ENCODE measurements around the gene PPFIBP2.
"Not testable (repeated sequence)": the region's sequence is repeated elsewhere in the genome, so short reads cannot be mapped to it uniquely, and the experiment has no call there.

PPFIBP2 gene

GRCh38 chr11:7639643-7640025 lies 125.8 kb downstream of the PPFIBP2 start:
- no peak for DNase-seq

DNA sequence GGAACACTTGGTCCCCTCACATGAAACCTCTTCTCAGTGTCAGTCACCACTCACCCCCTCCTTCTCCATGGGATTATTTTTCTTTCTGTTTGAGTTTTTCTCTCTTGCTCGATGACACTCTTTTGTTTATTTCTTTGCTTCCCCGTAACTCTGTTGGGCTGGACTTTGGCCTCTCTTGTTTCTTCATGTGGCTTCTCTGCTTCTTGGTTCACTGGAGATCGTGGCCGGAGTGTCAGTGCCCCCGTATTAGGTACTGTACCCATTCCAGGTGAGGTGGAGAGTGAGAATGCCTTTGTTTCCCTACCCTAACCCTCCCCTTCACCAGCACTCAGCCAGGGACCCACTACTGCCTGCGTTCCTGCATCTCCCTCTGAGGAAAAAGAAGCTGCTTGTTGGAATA lies 127.0 kb downstream of the PPFIBP2 start:
- no peak for DNase-seq

DNA sequence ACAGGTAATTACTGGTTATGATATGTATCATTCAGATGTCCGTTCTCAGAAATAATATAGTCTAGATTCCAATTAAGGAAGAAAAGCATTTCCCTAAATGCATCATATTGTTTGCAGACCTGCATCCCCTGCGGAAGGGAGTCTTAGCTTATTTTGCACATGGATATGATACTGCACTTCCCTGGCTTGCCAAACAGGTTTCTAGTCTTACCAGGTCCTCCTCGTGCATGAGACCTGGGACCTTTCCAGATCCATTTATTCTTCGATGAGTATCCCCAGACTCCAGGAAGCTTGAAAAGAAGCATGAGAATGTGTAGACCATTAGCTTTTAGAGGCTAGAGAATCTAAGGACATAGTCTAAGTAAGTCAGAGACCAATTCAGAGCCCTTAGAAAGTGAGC lies 128.9 kb downstream of the PPFIBP2 start:
- DNase-seq = no peak

DNA sequence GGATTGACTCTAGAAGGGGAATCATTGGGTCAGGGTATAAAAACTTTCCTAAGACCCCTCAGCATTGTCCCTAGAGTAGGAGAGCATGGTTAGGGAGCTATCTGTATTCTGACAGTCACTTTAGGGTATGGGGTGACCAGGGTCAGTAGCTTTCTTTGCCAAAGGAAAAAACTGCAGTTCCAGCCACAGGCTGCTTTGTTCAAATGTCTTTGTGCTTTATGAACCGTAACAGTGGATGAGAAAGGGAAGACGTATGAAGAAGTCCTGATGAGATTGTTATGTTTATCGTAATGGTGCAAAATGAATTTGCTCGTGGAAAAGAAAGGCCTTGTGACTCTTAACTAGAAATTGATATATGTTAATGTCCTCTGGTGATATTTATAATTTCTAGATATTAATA lies 129.5 kb downstream of the PPFIBP2 start:
- no peak for DNase-seq

DNA sequence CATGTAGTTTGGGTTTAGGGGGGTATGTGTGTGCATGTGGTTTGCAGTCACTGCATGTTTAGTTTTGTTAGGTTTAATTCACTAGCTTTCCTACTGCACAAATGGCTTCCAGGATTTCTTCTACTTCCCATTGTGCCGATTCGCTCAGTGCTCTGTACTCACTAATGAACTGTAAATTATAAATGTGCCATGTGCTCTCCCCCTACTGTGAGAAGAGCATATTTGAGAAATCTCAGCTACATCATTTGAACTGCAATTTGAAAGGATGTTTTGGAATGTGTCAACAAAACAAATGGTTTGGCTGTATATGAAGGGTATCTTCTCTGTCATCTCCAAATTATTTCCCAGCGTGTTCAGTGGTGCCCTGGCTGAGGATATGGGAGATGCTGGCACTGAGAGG lies 131.4 kb downstream of the PPFIBP2 start:
- DNase-seq = no peak

DNA sequence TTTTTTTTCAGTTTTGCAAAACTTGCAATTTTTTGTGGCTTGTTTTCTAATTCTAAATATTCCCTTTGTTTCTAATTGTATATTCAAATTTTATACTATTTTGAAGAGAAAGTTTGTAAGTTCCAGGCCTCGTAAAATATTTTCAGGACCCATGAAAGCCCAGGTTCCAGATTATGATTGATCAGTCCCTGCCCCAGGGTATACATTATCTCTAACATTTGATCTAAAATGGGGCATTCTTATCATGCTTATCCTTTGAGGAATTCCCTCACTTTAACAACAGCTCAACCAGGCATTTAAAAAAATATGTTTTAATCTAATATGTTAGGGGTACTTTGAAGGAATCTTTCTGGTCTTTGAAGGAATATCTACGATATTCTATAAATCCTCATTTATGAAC lies 133.1 kb downstream of the PPFIBP2 start:
- no peak for DNase-seq

DNA sequence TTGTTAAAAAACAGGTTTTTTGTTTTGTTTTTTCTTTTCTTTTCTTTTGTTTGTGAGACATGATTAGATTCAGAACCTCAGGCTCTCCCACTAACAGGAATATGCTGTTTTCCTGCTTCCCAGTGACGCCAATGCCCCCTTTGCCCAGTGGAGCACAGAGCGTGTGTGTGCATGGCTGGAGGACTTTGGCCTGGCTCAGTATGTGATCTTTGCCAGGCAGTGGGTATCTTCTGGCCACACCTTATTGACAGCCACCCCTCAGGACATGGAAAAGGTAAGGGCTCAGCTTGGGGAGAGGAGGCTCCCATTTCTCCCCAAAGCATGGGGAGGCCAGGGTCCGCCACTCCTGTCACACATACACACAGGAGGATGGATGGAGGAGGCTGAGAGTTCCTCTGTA lies 134.5 kb downstream of the PPFIBP2 start:
- no peak for DNase-seq

DNA sequence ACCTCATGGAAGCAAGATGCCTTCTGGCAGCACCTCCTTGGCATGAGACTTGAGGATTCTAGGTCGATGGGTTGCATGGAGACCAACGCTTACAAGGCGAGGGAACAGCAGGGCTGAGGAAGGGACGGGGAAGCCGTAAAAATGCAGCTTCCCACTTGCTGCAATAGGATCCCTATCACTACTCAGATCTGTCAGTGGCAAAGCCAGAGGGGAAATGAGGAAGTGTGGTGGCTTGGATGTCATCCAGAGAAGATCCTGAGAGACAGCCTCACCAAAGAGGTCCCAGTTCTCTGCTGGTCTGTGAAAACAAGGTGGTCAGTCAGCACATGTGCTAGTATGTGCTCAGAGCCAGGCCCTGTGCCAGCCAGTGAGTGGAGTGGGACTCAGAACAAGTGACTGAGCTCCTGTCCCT lies 137.3 kb downstream of the PPFIBP2 start:
- no peak for DNase-seq

DNA sequence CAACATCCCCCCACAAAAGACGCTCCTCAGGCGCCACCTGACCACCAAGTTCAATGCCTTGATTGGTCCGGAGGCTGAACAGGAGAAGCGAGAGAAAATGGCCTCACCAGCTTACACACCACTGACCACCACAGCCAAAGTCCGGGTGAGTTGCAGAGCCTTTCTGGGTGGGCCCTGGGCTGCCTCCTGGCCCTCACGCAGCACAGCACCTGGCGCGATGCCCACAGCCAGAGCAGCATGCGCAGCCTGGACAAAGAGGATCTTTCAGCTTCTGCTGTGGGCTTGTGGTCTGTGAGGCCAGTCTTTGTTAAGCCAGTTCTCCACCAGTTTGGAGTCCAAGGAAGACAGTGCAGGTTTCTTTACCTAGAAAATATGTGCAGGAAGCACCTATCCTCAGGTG lies 137.9 kb downstream of the PPFIBP2 start:
- no peak for DNase-seq

GRCh38 chr11:7654195-7654705 lies 140.5 kb downstream of the PPFIBP2 start:
- DNase-seq = no peak

GRCh38 chr11:7655253-7656217 lies 141.7 kb downstream of the PPFIBP2 start:
- DNase-seq = no peak

DNA sequence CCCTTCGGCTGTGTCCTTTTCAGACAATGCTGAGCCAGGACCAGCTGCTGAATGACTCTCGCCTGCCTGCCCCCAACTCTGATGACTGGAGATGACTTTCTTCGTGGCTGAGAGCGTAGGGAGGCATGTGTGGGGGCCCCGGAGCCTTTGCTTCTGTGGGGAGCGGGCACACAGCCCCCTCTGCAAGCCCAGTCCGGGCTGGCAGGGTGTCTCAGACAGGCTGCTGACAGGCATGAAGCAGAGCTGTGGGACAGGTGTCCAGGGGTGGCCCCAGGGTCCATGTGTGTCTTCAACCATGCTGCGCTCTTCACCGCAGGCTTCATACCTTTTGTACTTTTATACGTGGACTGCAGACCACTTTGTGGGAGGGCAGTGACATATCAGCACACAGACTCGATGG lies 142.9 kb downstream of the PPFIBP2 start:
- DNase-seq = no peak

- no peak for DNase-seq
Observed at GRCh38 chr11:7657306-7658025, 143.7 kb downstream of the PPFIBP2 start.

DNA sequence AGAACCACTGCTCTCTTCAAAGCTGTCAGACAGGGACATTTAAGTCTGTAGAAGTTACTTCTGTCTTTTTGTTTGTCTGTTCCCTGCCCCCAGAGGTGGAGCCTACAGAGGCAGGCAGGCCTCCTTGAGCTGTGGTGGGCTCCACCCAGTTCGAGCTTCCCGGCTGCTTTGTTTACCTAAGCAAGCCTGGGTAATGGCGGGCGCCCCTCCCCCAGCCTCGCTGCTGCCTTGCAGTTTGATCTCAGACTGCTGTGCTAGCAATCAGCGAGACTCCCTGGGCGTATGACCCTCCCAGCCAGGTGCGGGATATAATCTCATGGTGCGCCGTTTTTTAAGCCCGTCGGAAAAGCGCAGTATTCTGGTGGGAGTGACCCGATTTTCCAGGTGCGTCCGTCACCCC lies 149.7 kb downstream of the PPFIBP2 start:
- DNase-seq = not testable (repeated sequence)

- no peak for DNase-seq
Observed at GRCh38 chr11:7664867-7665266, 151.1 kb downstream of the PPFIBP2 start.

DNA sequence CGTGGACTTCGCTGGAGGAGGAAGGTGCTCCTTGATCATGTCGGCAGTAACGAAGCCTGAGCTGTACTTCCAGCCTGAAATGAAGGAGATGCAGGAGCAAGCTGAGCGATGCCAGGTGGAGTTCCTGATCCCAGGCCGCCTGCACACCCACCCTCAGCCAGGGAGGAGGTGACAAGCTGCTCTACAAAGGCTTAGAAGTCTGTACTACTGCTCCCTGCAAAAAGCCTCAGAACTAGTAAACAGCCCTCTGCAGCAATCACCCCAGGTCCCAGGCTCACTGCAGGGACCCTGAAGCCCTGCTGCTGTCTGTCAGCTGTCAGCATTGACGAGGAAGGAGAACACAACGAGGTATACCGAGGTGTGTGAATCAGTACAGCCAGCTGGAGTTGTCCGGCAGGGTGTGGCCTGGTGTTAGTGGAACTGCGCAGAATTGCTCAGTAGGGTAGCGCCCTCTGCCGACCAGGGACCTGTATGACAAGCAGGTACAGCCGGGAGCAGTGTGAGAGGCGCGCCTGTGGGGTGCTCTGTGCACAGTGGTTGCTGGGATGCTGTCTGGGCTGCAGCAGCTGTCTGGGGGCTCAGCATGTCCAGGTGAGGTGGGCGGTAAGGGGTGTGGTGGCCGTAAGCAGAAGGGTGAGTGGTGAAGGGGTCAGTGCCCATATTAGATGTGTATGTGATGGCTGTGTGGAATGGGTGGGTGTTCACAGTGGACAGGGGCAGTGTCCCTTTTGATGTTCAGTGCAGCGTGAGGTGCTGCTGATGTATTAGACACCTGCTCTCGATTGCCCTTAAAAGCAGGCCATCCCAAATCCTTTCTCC lies 151.9 kb downstream of the PPFIBP2 start:
- no peak for DNase-seq

DNA sequence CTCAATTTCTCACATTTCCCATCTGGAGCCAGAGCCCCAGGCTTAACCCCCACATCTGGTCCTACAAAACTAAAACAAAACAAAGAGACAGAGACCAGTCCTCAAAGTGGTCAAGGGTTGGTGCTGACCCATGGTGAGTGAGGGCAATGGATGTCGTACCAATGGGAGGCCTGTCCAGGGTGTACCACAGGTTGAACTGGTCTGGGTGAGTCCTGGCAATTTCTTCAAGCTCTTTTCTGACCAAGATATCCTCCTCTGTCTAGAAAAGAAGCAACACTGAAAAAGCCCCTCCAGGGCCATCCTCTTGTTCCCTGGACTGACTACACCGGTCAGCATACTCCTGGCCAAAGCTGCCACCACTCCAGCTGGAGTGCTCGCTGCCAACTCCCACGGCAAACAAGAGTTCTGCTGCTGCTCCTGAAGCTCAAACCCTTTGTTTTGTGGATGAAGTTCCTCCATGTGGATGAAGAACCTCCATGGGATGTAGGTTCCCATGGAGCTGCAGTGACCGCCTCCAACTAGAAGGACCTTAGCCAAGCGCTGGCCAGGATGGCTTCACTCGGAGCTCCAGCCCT lies 152.6 kb downstream of the PPFIBP2 start:
- no peak for DNase-seq

DNA sequence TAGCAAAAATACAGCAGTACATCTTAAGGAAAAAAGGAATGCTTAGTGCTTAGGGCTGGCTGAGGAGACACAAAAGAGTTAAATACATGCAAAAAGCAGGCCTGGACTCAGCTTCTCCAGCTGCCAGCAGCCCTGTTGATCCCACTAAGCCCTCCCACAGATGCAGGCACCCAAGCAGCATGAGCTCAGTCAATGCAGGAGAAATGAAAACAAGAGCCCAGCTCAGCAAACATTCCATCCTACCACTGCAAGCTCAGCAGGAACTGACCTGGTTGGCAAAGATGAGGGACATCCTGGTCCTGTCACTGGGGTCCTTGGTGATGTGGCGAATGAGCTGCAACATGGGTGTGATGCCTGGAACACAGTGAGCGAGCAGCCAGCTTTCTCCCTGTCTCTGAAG lies 153.7 kb downstream of the PPFIBP2 start:
- DNase-seq = no peak

DNA sequence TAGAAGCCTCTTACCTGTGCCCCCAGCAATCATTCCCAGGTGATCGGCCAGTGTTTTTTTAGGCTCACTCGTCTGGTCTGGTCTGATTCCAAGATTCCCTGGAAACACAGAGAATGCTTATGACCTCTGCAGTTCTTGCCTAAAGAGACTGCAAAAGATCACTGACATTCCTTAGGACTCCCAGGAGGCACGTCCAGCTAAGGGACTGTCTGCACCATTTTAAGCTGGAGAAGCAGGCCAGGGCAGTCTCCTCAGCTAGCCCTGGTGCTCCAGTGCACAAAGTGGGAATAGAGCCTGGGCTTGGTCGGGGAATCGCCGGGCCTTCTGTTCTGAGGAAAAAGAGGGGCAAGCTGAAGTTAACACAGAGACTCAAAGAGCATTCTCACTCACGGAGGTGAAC lies 154.7 kb downstream of the PPFIBP2 start:
- DNase-seq = no peak

DNA sequence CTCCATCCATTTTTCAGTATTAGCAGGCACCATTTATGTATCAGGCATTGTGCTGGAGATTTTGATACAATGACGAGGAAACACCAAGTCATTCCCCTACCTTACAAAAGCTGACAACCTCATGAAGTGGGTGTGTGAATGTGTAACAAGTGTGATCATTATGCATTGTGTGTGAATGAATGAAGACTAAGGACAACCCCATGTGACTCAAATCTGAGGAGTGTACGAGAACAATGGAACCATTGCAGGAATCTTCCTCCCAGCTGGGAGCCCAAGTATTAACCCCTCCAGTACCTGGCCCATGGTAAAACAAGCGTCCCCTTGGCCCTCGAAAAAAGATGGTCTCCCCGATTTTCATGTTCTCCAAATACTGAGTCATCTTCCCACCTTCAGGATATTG lies 155.1 kb downstream of the PPFIBP2 start:
- no peak for DNase-seq

DNA sequence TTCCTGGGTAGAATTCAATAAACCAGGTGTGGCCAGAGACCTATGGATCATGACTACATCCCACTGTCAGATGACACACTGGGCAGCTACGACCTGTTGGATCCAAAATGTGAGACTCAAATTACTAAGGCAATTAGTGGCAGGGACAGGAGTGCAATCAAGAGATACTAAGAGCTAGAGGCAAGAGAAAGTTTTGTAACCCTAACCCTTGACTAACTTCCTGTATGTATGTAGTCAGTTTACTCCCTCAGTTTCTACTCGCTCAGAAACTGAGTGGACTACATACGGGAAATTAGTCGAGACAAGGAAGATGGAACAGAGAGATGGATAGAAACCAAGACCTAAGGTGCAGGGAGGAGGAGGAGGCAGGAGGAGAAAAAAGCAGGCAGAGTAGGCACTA lies 156.8 kb downstream of the PPFIBP2 start:
- DNase-seq = no peak

DNA sequence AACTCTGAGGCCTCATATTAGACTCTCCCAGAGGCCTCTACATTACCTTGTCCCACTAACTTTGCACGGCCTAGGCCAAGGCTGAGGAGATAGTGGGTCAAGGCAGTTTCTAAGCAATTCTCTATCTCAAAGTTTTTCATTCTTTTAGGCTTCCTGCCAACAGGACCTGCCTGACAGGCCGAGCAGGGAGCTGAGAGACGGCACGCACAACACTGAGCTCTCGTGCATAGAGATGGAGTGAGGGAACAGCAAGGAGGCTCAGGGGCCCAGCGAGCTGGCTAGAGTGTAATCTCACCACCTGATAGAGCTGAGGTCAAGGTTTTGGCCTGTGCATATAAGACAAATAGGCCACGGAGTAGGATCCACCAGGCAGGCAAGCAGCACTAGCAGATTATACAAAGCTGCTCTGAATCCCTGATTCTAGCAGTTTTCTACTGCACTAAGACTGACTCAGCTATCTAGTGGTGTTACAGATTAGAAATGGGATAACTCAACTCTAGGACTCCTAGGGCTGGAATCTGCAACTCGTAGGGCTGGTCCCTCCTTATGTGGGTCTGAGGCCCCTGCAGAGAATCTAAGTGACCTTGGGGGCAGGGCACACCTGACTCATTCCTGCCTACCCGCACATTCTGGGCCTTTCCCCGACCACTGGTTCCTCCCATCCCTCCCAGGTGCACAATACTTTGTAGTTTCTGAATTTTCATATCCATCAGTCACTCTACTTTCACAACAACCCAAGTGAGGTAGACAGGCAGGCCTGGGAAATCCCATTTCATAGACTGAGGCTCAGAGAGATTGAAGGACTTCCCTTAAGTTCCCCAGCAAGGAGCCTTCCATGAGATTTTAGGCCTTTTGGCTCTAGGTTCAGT lies 157.8 kb downstream of the PPFIBP2 start:
- no peak for DNase-seq
